ENCODE results near the gene MCTP1. TPM values are rescaled to one million over a fixed set of nuclear protein-coding genes. Genes with fewer than 3 reads are reported as not detected.

The MCTP1 gene
- total RNA-seq, 1 donor from 2014 or later, result 1.9 TPM

- intact Hi-C loops (cut with micrococcal nuclease), result no loop called here
- CTCF ChIA-PET, result no interaction called here
- Mint-ChIP-seq H3K27me3 (peaks cover 3% of the 10 kb centered on the region), H3K4me1 (peaks cover 11% of the 10 kb centered on the region), H3K4me3 (no peak overlapping the region), H3K9me3 (no peaks in the 10 kb centered on the region), H3K36me3 (ENCODE audit: low read depth) (no peaks in the 10 kb centered on the region), H3K27ac (no peak overlapping the region)
- DNase-seq (no peak), ATAC-seq (ENCODE audit: low read depth) (no peak)
- TF ChIP-seq CTCF (IDR thresholded peaks at IDR 0.05), result no peak
- POLR2A ChIA-PET, result no interaction called here
Observed at GRCh38 chr5:95083606-95084005, 201.3 kb downstream of the MCTP1 start.

GRCh38 chr5:95081982-95082381, 202.9 kb downstream of the MCTP1 start:
- no peaks in the 10 kb centered on the region for H3K36me3 Mint-ChIP-seq (ENCODE audit: low read depth)
- POLR2A ChIA-PET, result no interaction called here
- H3K4me1 Mint-ChIP-seq, result peaks cover 8% of the 10 kb centered on the region
- ATAC-seq (ENCODE audit: low read depth) (no peak), DNase-seq (no peak)
- H3K4me3 Mint-ChIP-seq, result peak overlapping the region; percentile 55
- TF ChIP-seq CTCF (IDR thresholded peaks at IDR 0.05), result no peak
- CTCF ChIA-PET, result no interaction called here
- no peaks in the 10 kb centered on the region for H3K9me3 Mint-ChIP-seq
- H3K27me3 Mint-ChIP-seq, result peaks cover 3% of the 10 kb centered on the region
- intact Hi-C loops (cut with micrococcal nuclease), result no loop called here
- H3K27ac Mint-ChIP-seq, result no peak overlapping the region

DNA sequence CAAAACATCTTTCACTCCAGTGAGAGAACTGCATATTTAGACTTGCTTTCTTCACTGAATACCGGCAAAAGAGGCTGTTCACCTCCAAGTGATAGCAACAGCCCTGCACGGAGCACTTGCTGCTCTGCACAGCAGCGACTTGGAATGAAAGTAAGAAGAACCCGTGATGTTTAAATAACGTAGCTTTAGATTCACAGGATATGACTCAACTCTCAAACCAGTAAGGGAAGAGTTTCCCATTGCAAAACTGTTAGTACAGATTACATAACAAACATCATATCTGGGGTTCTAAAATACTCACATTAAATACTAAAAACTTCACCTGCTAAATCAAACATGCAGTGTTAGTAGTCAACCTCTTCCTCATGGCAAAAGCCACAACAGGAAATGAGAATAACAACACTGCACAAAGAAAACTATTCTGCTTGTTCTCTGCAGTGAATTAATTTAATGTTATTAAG, 203.4 kb downstream of the MCTP1 start:
- POLR2A ChIA-PET, result no interaction called here
- CTCF ChIA-PET, result no interaction called here
- peaks cover 3% of the 10 kb centered on the region for H3K27me3 Mint-ChIP-seq

GRCh38 chr5:95080441-95080840, 204.5 kb downstream of the MCTP1 start:
- H3K27me3 Mint-ChIP-seq, result peaks cover 3% of the 10 kb centered on the region
- DNase-seq, result no peak
- H3K36me3 Mint-ChIP-seq (ENCODE audit: low read depth), result no peaks in the 10 kb centered on the region
- intact Hi-C loops (cut with micrococcal nuclease), result no loop called here
- peaks cover 8% of the 10 kb centered on the region for H3K4me1 Mint-ChIP-seq
- POLR2A ChIA-PET, result no interaction called here
- H3K4me3 Mint-ChIP-seq, result no peak overlapping the region
- CTCF ChIA-PET, result no interaction called here
- H3K9me3 Mint-ChIP-seq, result no peaks in the 10 kb centered on the region
- ATAC-seq (ENCODE audit: low read depth), result no peak
- no peak for TF ChIP-seq CTCF (IDR thresholded peaks at IDR 0.05)
- H3K27ac Mint-ChIP-seq, result no peak overlapping the region

More for the DNA sequence above, 203.4 kb downstream of the MCTP1 start:
- Mint-ChIP-seq H3K4me3 (peak overlapping the region; percentile 55), H3K4me1 (peaks cover 8% of the 10 kb centered on the region), H3K36me3 (ENCODE audit: low read depth) (no peaks in the 10 kb centered on the region), H3K27ac (no peak overlapping the region), H3K9me3 (no peaks in the 10 kb centered on the region)
- TF ChIP-seq CTCF (IDR thresholded peaks at IDR 0.05), result no peak
- DNase-seq, result no peak
- ATAC-seq (ENCODE audit: low read depth), result peak; percentile 40
- intact Hi-C loops (cut with micrococcal nuclease), result no loop called here

- POLR2A ChIA-PET, result no interaction called here
- no peaks in the 10 kb centered on the region for H3K36me3 Mint-ChIP-seq (ENCODE audit: low read depth)
- intact Hi-C loops (cut with micrococcal nuclease), result no loop called here
Observed at GRCh38 chr5:95080030-95080429, 204.9 kb downstream of the MCTP1 start.

More at GRCh38 chr5:95080030-95080429, 204.9 kb downstream of the MCTP1 start:
- CTCF ChIA-PET, result no interaction called here
- peaks cover 8% of the 10 kb centered on the region for H3K4me1 Mint-ChIP-seq
- H3K4me3 Mint-ChIP-seq, result no peak overlapping the region
- no peak for DNase-seq
- no peak for TF ChIP-seq CTCF (IDR thresholded peaks at IDR 0.05)
- no peak overlapping the region for H3K27ac Mint-ChIP-seq
- peaks cover 3% of the 10 kb centered on the region for H3K27me3 Mint-ChIP-seq
- no peak for ATAC-seq (ENCODE audit: low read depth)
- H3K9me3 Mint-ChIP-seq, result no peaks in the 10 kb centered on the region

Data from activated B cell treated with CpG ODN at 0.5 μM for 24 hours (primary cell).